ENCODE data around the gene NMT1.

NMT1 gene

GRCh38 chr17:45038728-45039634 is 22.1 kb upstream of the NMT1 start:
- TF ChIP-seq ZFX (IDR thresholded peaks at IDR 0.05), result no peak
- H3K27ac ChIP-seq, result peak overlapping the region; percentile 29

DNA sequence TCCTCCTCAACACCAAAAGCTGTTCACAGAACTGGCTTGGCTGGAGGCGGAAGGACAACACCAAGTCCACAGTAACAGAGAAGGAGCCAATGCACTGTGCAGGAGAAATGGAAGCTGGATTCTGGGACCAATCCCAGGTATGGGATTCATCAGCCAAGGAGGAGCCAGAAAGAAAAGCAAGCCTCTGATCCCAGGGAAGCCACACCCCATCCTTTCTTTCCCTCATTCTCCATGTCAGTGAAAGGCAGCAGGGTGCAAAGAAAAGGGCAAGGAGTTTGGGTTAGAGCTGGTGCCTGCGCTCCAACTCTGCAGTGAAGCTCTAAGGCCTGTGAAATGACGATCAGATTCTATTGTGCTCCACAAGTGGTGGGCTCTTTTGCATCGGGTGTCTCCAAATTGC is 20.7 kb upstream of the NMT1 start:
- H3K27ac ChIP-seq, result no peak overlapping the region
- no peak for TF ChIP-seq CTCF (conservative IDR thresholded peaks at IDR 0.05)
- no peak for TF ChIP-seq ZFX (IDR thresholded peaks at IDR 0.05)

- H3K27ac ChIP-seq, result no peak overlapping the region
- TF ChIP-seq ZFX (IDR thresholded peaks at IDR 0.05) (no peak), CTCF (conservative IDR thresholded peaks at IDR 0.05) (no peak)
Observed at GRCh38 chr17:45042346-45043120, 18.6 kb upstream of the NMT1 start.

GRCh38 chr17:45043813-45044540 is 17.1 kb upstream of the NMT1 start:
- TF ChIP-seq ZFX (IDR thresholded peaks at IDR 0.05) (no peak), CTCF (conservative IDR thresholded peaks at IDR 0.05) (no peak)
- H3K27ac ChIP-seq, result peak overlapping the region; percentile 11

GRCh38 chr17:45046537-45047125 is 14.5 kb upstream of the NMT1 start:
- no peak for TF ChIP-seq CTCF (conservative IDR thresholded peaks at IDR 0.05)
- TF ChIP-seq ZFX (IDR thresholded peaks at IDR 0.05), result no peak
- H3K27ac ChIP-seq, result no peak overlapping the region

DNA sequence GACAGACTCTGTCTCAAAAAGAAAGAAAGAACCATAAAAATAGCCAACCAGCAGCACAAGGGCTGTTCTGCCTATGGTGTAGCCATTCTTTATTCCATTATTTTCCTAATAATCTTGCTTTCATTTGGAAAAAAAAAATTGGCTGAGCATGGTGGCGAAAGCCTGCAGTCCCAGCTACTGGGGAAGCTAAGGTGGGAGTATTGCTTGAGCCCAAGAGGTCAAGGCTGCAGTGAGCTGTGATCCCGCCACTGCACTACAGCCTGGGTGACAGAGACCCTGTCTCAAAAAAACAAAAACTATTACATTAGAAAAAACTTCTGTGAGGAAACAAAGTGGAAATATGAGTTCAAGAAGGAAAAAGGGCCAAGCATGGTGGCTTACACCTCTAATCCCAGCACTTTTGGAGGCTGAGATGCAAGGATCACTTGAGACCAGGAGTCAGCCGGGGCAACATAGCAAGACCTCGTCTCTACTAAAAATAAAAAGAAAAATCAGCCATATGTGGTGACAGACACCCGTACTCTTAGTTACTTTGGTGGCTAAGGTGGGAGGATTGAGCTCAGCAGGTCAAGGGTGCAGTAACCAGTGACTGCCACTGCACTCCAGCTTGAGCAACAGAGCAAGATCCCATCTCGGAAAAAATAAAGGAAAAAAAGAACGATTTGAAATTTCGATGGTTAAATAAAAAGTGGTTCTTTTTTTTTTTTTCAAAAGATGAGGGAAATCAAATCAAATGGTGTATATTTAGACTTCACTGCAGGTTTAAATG is 12.1 kb upstream of the NMT1 start:
- no peak overlapping the region for H3K27ac ChIP-seq
- TF ChIP-seq ZFX (IDR thresholded peaks at IDR 0.05), result no peak
- TF ChIP-seq CTCF (conservative IDR thresholded peaks at IDR 0.05), result no peak

Measured in C4-2B (cell line).